Stimulated activated CD4-positive, alpha-beta T cell treated with anti-CD3 and anti-CD28 coated beads, Interleukin-1b, Interleukin-23, amount 100 ng/mL, for 1 hour (primary cell): ENCODE measurements around the gene JAKMIP1.
"Not testable (repeated sequence)": the region's sequence is repeated elsewhere in the genome, so short reads cannot be mapped to it uniquely, and the experiment has no call there.

Experiments used
- DNase-seq, 2 donors: peaks; one replicate each; pipeline ENCODE4 v3.0.0-alpha.2; 2020; ENCODE audit warnings: low read depth in 2 of 2

JAKMIP1 gene

DNA sequence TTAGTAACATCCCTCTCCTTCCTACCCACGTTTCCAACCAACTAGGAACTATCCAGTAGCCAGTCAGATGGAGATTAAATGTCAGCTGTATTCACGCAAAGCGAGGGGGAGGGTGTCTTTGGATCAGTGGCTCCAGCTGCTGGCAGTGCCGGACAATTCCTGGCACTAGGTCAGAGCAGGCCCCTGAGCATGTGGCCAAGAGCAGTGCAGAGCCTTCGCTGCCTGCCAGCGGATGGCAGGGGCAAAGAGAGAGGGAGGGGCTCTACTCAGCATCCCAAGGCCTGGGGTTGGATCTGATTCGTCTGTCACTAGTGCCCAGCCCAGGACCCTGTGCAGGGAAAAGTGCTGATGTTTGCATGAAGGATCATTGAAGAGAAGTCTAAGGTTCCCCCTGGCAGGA lies 28.7 kb upstream of the JAKMIP1 start:
- no peak for DNase-seq

DNA sequence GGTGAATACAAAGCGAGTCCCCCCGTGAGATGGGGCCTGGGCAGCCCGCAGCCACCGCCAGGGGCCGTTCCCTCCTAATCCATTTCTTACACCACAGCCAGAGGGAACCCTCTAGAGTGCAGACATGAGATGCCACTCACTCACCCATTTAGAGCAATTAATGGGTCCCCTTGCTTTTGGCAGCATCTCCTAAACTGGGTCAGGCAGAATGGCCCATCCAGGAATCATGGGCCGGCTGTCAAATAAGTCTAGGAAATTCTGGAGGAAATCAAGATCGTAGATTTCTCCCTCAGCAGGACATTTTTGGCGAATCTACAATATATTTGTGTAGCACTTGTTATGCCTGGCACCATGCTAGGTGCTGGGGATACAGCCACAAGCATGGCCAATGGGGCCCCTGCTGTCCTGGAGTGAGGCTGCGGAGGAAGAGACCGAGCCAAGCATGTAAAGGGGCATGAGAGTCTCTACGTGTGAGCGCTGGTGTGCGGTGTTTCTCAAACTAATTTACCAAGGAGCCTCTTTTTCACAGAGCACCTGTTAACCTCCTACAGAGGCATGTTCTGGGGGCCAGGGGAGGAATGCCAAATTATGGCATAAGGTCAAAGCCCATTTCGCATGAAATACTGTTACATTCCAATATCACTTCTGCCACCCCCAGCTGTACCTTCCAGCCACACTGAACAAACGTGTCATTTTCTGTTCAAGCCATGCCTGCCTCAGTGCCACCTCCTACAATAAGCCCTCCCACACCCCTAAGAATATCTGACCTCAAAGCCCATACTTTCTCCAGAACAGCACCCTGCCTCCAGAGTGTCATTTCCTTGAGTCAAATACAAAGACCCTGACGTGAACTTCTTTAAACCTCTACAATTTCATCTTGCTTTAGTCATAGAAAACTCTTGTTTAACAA lies 28.1 kb upstream of the JAKMIP1 start:
- DNase-seq: no peak

DNA sequence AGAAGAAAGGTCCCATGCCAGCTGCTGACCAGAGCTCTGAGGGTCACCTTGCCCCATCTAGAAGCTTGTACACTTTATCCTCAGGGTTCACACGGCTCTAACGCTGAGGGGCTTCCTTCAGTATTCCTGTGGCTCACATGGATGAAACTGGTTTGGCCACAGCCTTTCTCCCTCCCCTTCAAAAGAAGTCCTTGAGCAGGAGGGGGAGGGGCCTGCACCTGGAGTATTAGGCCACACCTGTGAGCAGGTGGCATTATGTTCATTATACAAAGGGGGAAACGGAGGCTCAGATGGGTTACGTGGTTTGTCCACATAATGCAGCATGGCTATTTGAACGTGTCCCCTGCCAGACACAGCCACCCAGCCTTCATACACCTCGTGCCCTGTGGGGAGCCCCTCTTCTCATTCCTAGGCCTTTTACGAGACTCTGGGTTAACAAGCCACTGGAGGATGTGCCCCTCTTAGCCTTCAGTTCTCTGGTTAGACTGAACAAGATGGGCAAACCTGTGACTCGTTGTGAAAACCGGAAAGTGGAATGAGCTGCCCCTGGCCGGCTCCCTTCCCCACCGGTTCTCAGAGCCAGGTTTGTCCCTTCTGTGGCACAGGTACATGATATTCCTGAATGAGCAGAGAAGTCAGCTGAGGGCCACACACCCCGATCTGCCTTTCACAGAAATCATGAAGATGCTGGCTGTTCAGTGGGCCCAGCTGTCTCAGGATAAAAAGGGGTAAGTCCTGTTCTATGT lies 27.2 kb upstream of the JAKMIP1 start:
- no peak for DNase-seq

DNA sequence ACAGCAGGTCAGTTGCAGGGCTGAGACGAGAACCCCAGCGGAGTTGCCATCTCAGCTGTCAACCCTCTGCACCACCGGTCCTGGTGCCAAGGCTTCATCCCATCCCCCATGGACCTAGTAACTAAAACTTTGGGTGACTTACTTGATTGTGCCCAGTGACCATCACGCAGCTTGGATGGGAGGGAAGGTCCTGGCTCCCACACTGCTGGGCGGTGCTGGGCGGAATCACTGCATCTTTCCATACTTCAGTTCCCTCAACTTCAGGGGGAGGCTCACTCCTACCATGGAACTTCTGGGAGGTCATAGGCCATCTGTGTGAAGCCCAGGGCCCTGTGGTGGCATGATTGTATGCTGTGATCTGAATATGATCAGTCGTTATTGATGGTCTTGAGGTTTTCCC lies 26.2 kb upstream of the JAKMIP1 start:
- DNase-seq: no peak

DNA sequence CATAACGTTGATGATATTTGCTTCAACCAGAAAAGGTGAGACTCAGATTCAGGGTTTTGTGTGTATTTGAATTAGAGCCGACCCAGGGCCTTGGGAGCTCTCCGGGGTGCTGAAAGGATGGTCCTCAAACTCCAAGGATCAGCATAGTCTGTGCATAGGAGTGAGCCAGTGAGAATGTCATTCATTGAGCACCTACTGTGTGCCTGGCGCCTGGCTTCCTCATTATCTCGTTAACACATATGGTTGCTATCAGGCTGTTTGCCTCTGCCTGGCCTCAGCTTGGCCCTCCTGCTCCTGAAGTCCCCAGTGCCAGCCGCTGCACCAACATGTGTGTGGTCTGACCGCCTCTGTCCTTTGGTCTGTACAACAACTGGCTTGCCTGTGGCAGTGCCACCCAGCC lies 25.1 kb upstream of the JAKMIP1 start:
- no peak for DNase-seq

DNA sequence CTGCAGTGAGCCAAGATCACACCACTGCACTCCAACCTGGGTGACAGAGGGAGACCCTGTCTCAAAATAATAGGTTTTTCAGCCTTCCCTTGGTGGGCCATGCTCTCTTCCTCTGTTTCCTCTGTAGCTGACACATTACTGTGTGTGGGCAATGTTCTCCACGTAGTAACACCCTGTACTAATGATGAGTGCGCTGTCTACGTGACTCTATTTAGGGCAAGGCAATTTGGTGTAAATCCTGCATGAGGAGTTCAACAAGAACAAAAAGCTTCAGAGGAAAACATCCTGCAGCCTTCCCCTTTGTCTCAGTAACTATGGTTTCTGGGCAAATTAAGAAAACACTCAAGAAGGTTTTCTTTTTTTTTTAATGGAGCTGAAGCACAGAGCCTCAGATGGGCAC lies 24.4 kb upstream of the JAKMIP1 start:
- no peak for DNase-seq

DNA sequence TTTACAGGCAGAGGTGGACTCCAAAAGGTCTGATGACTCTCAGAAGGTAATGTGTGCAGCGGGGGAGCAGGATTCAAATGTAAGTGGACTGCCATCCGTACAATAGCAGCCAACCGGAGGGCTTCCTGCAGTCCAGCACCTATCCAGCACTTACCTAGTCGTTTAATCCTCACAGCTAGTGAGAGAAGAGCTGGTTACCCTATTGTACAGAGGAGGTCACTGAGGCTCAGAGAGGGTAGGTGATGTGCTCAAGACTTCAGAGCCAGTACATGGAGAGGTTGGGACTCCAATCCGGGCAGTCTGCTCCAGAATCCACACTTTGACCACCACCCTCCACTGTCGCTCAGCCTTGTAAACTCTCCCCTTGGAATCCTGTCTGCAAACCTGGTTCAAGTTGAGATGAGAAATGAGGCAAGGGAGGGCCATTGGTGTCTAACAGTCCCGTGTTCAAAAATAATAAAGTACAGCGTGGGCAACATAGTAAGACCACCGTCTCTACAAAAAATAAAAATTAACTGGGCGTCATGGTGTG lies 22.5 kb upstream of the JAKMIP1 start:
- no peak for DNase-seq

DNA sequence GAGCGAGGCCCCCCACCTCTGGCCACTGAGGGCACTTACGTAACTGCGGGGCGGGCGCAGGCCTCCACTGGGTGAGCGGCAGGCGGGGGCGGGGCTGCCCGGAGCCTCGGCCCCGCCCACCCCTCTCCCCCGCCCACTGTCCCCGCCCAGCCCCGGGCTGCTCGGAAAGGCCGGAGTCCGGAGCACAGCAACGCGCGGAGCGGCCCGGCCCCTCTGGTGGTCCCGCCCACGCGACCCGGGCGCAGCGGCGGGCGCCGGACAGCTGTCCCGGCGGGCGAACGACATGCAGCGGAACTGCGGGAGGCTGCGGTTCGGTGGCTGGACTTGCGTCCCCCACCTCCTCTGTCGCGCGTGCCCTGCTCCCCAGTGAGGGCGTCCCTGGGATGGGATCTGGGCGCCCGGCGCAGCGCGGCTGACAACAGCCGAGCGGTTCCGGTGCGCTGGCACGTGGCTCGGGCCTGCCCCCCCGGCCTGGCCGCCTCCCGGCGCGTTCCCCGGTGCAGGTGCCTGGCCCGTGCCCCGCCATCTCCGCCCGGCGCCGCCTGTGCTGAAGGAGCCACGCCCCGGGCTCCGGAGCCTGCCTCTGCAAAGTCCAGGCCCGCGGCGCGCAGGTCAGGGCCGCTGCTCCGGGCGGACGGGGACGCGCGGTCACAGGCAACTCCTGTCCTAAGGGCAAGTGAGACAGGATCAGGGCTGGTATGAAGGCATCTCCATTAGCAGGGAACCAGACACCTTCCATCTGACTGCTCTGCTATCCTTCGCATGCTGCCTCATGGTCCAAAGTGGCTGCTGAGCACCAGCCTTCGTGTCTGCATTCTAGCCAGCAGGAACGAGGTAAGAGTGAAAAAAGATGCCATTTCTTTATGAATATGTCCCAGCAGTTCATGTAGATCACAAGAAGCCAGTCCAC lies 21.8 kb upstream of the JAKMIP1 start:
- DNase-seq: no peak

DNA sequence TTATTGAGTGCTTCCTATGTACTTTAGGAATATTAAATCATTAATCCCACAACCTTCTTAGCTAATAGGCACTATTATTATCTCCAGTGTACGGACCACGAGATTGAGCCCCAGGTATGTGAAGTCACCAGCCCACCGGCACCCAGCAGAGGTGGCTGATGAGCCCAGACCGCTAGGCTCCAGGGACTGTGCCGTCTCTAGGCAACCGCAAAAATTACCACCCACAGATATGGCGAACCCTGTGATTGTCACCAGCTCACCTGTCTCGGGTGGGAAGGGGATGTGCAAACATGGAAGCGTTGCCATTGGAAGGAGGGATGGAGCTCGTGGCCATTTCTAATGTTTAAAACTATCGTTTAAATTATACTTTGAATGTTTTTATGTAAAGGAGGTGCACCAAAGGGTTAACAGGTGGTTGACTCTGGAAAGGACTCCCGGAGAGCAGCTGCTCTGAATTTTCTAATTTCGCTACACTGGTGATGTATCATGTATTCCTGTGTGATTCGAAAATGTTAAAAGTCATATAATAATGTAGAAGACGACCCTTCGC lies 21.0 kb upstream of the JAKMIP1 start:
- no peak for DNase-seq

DNA sequence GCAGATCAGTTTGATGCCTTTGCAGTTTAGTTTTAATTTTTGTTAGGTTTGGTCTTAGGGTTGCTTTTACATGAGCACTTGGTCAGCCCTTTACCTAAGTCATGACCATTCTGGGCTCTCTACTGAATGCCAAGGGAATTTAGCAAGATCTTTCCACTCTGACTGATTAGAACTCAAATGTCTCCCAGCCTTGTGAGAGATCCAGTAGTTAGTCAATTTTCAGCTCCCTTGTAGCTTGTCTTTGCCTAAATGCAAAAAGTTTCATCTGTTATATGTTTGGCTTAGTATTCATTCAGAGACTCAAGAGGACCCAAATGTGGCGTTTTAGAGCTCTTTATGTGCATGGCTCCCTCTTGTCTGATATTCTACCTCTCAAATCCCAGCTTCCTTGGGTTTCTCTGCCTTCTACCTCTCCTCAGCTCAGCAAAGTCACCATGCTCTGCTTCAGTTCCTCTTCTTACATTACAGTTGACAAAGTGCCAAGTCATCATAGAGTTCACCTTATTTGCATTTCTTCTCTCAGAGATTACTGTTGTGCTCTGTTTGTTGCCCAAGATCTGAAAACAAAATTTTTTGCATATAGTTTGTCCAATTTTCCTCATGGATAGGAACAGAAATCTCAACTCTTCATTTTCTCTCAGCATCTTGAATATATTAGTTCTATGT lies 17.5 kb upstream of the JAKMIP1 start:
- no peak for DNase-seq

DNA sequence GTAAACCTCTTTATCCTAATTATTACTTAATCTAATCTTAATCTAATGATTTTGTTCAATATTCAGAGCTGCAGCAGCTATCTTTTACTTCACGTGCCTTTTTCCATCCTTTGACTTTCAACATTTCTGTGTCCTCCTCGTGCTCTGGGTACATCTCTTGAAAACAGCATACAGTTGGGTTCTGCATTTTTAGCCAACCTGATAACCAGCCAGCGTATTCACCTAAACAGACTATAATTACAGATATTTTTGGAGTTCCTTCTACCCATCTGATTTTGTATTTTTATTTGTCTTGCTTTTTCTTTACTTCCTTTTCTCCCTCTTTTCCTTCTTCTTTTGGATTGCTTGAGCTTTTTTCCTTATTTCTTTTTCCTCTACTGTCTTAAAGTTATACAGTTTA lies 16.2 kb upstream of the JAKMIP1 start:
- no peak for DNase-seq

DNA sequence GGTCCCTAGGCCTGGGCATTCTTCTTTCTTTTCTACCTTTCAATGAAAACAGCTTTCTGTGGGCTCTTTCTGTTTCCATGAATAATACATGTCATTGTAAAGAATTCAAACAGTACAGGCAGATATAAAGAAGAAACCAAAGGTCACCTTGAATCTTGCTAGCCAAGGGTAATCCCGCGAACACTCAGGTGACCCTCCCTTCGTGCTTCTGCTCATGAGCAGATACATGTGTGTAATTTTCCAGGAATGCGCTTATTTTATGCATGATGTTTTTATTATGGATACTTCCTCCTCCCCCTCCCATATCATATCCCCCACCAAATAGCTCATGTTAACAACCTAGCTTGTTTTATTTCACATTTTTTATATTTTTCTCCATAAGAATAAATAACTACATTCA lies 9.6 kb upstream of the JAKMIP1 start:
- no peak for DNase-seq

DNA sequence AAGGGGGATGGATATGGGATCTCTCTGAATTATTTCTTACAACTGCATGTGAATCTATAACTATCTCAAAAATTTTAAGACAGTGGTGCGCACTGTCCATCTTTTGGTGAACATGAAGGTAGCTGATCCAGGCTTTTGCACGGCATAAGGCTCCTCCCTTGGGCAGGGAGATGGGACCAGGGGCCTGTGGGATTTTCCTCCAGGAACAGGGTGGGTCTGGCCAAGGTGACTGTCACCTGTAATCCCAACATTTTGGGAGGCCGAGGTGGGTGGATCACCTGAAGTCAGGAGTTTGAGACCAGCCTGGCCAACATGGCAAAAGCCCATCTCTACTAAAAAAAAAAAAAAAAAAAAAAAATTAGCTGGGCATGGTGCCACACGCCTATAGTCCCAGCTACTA lies 8.9 kb upstream of the JAKMIP1 start:
- not testable (repeated sequence) for DNase-seq

DNA sequence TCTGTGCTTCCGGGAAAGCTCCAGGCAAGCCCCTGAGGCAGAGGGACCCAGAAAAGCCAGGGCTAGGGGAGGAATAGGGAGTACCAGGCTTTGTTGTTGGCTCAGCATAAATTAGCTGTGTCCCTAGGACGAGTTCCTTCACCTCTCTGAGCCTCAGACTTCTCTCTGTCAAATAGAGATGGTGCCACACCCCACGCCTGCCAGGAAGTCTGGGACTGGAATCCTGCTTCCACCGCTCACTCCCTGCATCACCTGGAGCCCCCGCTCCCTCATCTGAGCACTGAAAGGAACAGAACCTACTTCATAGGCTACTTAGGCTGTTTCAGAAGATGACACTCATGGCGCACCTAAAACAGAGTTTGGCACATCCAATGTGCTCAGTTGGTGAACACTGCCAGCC lies 8.1 kb upstream of the JAKMIP1 start:
- no peak for DNase-seq

DNA sequence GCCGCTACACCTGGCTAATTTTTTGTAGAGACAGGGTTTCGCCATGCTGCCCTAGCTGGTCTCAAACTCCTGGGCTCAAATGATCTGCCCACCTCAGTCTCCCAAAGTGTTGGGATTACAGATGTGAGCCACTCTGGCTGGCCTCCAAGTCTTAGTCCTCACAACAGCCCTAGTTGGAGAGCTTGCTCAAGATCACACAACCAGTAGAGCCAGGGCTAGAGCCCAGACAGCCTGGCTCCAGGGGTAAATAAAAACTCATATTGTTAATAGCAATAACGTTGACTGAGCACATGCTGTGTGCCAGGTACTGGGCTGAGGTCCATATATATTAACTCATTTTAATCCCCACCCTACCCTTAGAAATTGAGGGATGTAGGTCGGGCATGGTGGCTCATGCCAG lies 7.3 kb upstream of the JAKMIP1 start:
- no peak for DNase-seq

DNA sequence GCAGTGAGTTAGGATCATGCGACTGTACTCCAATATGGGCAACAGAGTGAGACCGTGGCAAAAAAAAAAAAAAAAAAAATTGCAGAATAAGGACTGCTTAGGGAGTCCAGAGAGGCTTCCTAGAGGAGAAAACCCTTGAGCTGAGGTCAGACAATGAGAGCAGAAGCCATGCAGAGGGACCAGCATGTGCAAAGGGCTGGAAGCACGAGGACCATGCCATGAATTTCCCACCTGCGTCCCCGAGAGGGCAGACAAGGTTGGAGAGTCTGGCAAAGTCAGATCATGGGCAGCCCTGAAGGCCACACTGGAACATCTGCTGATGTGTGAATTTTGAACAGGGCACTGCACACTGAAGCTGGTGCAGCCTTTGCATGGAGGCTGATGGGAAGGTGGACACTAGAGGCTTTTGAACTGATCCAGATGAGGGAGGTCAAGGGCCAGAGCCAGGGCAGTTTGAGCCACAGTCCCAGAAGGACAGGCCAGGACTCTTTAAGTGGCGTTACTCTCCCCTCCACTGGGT lies 6.5 kb upstream of the JAKMIP1 start:
- DNase-seq: no peak

DNA sequence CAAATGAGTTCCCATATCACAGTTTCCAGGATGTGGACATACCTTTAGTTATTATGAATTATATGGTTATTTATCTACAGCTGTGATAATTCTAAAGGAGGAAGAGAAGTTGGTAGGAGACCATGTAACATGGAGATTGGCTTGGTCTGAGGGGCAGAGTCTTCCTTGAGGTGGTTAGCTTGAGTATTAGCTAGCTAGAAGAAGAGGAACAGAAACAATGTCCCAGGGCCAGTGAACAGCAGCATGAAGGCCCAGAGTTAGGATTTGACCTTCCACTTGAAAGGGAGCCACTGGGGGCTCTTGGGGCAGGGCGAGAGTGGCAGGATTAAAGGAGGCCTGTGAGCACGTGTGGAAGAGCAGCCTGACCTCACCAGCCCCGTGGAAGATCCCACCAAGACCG lies 5.6 kb upstream of the JAKMIP1 start:
- DNase-seq: no peak

DNA sequence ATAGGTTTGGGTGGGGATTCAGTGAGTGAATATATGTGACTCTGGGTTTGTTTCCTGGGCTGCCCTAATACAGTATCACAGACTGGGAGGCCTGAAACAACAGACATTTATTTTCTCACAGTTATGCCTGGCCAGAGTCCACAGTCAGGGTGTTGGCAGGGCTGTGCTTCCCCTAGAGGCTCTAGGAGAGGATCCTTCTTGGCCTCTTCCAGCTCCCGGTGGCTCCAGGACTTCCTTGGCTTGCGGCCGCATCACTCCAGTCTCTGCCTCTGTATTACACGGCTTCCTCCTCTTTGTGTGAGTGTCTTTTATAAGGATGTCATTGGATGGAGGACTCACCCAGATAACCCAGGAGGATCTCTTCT lies 5.2 kb upstream of the JAKMIP1 start:
- no peak for DNase-seq

DNA sequence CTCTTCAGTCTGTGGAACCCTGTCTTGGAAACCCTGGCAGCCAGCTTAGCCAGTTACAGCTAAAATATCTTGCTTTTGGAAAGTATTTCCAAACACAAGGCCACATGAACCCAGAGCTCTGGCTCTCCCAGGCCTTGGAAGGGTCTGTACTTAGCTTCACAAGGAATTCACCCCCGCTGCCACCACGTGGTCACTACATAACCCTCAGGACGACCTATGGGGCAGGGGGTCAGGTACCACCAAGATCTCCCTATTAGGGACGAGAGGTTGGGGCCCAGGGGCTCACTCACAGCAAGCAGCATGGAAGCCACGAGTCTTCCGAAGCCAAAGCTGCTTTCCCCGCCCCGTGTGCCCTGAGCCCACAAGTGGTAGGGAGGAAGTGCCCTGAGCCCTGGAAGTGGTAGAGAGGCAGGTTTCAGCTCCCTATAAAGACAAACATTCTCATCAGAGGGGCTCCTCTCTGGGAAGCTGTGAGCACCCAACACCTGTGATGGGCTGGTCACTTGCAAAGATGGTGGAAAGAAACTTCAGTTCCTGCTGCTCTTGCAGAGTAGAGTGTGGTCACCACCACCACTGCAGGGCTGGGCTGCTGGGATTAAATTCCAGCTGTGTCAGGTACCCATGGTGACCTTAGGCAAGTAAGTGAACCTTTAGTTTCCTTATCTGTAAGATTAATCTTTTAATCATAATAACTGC lies 4.7 kb upstream of the JAKMIP1 start:
- DNase-seq: no peak

DNA sequence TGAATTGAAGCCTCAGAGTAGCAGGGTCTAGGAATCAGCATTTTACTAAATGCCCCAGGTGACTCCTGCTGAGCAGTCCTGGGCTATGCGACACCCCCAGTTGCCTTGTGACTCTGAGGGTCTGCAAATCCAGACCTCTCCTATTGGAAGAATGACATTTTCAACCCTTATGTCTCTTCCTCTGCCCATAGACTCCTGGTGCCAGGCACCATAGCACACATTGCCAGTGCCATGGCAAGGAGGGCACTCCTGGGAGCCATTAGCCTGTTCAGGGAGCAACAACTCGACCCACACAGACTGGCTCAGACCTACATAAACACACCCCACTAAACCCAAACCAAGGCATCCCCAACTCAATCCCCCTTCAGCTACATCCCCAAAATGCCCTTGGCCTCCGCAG lies 3.7 kb upstream of the JAKMIP1 start:
- no peak for DNase-seq
